GM12892 (cell line): ENCODE measurements around the gene NAXE.
"Not testable (repeated sequence)": the region's sequence is repeated elsewhere in the genome, so short reads cannot be mapped to it uniquely, and the experiment has no call there.

Experiments used
- DNase-seq: peaks from one replicate; pipeline ENCODE4 v3.0.0; 2011; ENCODE audit not compliant: insufficient read length
- FAIRE-seq: peaks from 2 replicates; lab custom pipeline; 2011; peaks lifted over from hg19 to GRCh38; lab: Jason Lieb, UNC
- POLR2A ChIP-seq: IDR thresholded peaks from 2 replicates; pipeline ENCODE4 v1.6.1; 2011; ENCODE audit warnings: low read depth, low read length, control low read depth
- POLR2AphosphoS5 ChIP-seq: IDR thresholded peaks from 2 replicates; pipeline ENCODE4 v1.6.1; 2011; ENCODE audit warnings: low read depth, low read length, control low read depth
- TAF1 ChIP-seq: IDR thresholded peaks from 2 replicates; pipeline ENCODE4 v1.6.1; 2011; ENCODE audit warnings: low read depth, mild to moderate bottlenecking, control low read depth, low read length, borderline replicate concordance

Gene NAXE

GRCh38 chr1:156618853-156619581 lies 27.4 kb downstream of the NAXE start, which contains the start of gene HAPLN2:
Gene HAPLN2 (plus strand): TSS chr1:156619415. CDS start chr1:156623491, 4,076 bp downstream.
- DNase-seq (no peak), FAIRE-seq (no peak)
- no peak for TF ChIP-seq POLR2A
- TF ChIP-seq POLR2AphosphoS5, result no peak
- TF ChIP-seq TAF1, result no peak

GRCh38 chr1:156619582-156619955 lies 28.0 kb downstream of the NAXE start:
- DNase-seq (no peak), FAIRE-seq (no peak)
- TF ChIP-seq POLR2AphosphoS5 (no peak), POLR2A (no peak), TAF1 (no peak)

- DNase-seq, result no peak
- TF ChIP-seq POLR2A (no peak), TAF1 (no peak), POLR2AphosphoS5 (no peak)
- no peak for FAIRE-seq
These were observed 31.2 kb downstream of the NAXE start for GRCh38 chr1:156622581-156623297.

GRCh38 chr1:156623946-156624813 lies 32.6 kb downstream of the NAXE start:
- no peak for DNase-seq
- FAIRE-seq, result no peak
- TF ChIP-seq TAF1, result no peak
- TF ChIP-seq POLR2AphosphoS5, result no peak
- no peak for TF ChIP-seq POLR2A

GRCh38 chr1:156624814-156625435 lies 33.3 kb downstream of the NAXE start:
- TF ChIP-seq POLR2A (no peak), POLR2AphosphoS5 (no peak), TAF1 (no peak)
- DNase-seq (no peak), FAIRE-seq (no peak)

- DNase-seq (no peak), FAIRE-seq (peak; percentile 51)
- TF ChIP-seq TAF1 (no peak), POLR2A (no peak), POLR2AphosphoS5 (no peak)
These were observed 34.0 kb downstream of the NAXE start for GRCh38 chr1:156625436-156626078.

- TF ChIP-seq TAF1 (no peak), POLR2A (no peak), POLR2AphosphoS5 (no peak)
- FAIRE-seq (peak; percentile 30), DNase-seq (no peak)
These were observed 34.5 kb downstream of the NAXE start for GRCh38 chr1:156626079-156626438.

GRCh38 chr1:156627313-156627880 lies 35.8 kb downstream of the NAXE start:
- TF ChIP-seq POLR2AphosphoS5 (no peak), POLR2A (no peak), TAF1 (no peak)
- DNase-seq (no peak), FAIRE-seq (no peak)

- DNase-seq (no peak), FAIRE-seq (no peak)
- no peak for TF ChIP-seq POLR2AphosphoS5
- no peak for TF ChIP-seq POLR2A
- TF ChIP-seq TAF1, result no peak
These were observed 38.4 kb downstream of the NAXE start for GRCh38 chr1:156629823-156630449.

- not testable (repeated sequence) for FAIRE-seq, DNase-seq
These were observed 39.6 kb downstream of the NAXE start for GRCh38 chr1:156631152-156631551.
